Immature natural killer cell (primary cell): ENCODE results near the gene SLC66A2. TPM values are rescaled to one million over a fixed set of nuclear protein-coding genes. Genes with fewer than 3 reads are reported as not detected.

ENCODE experiments used
- DNase-seq, 3 donors: peaks; one replicate each; pipeline ENCODE4 v3.0.0; 2022; ENCODE audit warnings: mixed read lengths in 1 of 3
- H3K27ac Mint-ChIP-seq, 6 donors: one replicate each; pipeline ENCODE4 v1.8.0; 2020; ENCODE audit warnings: mixed read lengths in 6 of 6, mild to moderate bottlenecking in 5 of 6, inconsistent platforms in 4 of 6, moderate library complexity in 3 of 6
- H3K27me3 Mint-ChIP-seq, 3 donors: one replicate each; pipeline ENCODE4 v1.8.0; 2020 to 2021; ENCODE audit warnings: low read depth in 3 of 3, mild to moderate bottlenecking in 3 of 3, mixed read lengths in 3 of 3, moderate library complexity in 3 of 3, inconsistent platforms in 1 of 3
- H3K36me3 Mint-ChIP-seq, 3 donors: one replicate each; pipeline ENCODE4 v1.8.0; 2020; ENCODE audit warnings: mixed read lengths in 3 of 3, inconsistent platforms in 2 of 3, mild to moderate bottlenecking in 2 of 3
- H3K4me1 Mint-ChIP-seq, 2 donors: one replicate each; pipeline ENCODE4 v1.8.0; 2020; ENCODE audit warnings: inconsistent platforms in 2 of 2, mild to moderate bottlenecking in 2 of 2, mixed read lengths in 2 of 2, moderate library complexity in 1 of 2
- H3K4me3 Mint-ChIP-seq, 5 donors: one replicate each; pipeline ENCODE4 v1.8.0; 2020; ENCODE audit warnings: mild to moderate bottlenecking in 5 of 5, mixed read lengths in 5 of 5, inconsistent platforms in 3 of 5, moderate library complexity in 3 of 5
- H3K9me3 Mint-ChIP-seq, 6 donors: one replicate each; pipeline ENCODE4 v1.8.0; 2020; ENCODE audit warnings: mild to moderate bottlenecking in 6 of 6, mixed read lengths in 6 of 6, inconsistent platforms in 4 of 6, moderate library complexity in 3 of 6
- polyA plus RNA-seq, 3 donors: library from polyadenylated mRNA; unstranded; fragments of 300-500 nt; fragmentation: Illumina TruSeq; gene quantifications; one replicate each; pipeline ENCODE4 v1.2.3, GENCODE V29; 2021

The SLC66A2 gene
- polyA plus RNA-seq, 3 donors from 2014 or later: 9.0 to 16.5 (median 11.8) TPM

DNA sequence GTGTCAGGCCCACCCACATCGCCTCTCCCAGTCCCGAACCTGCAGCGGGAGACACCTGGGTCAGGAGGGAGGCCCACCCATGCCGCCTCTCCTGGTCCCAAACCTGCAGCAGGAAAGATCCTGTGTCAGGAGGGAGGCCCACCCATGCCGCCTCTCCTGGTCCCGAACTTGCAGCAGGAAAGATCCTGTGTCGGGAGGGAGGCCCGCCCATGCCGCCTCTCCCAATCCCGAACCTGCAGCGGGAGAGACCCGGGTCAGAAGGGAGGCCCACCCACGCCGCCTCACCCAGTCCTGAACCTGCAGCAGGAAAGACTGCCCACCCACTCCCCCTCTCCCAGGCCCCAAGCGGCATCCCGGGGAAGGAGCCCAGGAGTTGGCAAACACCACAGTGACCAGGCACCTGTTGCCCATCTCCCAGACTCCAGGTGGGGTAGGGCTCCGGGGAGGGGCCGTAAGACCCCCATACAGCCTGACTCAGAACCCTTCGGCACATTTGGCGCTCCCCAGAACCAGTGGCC, 7.8 kb downstream of the SLC66A2 start:
- Mint-ChIP-seq H3K4me3 (no peak overlapping the region), H3K27me3 (peaks cover 3 to 6% (median 3%) of the 10 kb centered on the region in 3 donors), H3K9me3 (no peaks in the 10 kb centered on the region), H3K27ac (no peak overlapping the region), H3K4me1 (peaks cover 20 to 27% of the 10 kb centered on the region in 2 donors), H3K36me3 (peaks cover 5 to 18% (median 15%) of the 10 kb centered on the region in 3 donors)
- no peak for DNase-seq

DNA sequence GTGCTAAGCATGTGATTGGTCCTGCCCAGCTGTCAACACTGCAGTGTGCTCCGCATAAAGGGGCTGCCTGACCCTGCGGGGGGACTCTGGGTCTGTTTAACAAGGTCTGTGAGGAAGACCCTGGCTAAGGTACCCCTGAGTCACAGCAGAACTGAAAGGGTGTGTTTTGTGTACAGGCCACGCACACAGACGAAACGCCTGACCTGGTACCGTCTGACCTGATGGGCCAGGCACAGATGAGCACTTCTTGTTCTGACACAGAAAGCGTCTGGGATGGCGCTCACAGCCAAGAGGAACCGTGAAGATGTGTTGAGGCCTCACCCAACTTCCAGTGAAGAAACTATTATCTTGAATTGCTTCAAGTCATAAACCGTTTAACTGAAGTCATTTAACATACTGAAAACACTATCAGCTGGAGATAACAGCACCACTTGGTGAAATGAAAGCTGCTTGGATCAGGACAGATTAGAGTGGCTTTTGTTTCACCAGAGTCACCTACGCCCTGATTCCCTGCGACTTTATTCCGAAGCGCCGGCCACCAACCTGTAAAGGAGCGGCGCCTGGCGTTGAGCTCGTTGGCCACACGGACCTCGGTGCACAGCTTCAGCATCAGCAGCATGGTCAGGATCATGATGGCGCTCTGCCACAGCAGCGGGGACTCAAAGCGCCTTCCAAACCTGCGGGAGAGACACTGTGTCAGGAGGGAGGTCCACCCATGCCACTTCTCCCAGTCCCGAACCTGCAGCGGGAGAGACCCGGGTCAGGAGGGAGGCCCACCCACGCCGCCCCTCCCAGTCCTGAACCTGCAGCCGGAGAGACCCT, 8.5 kb downstream of the SLC66A2 start:
- H3K27me3 Mint-ChIP-seq: peaks cover 3 to 9% (median 3%) of the 10 kb centered on the region in 3 donors
- peaks cover 5 to 22% (median 18%) of the 10 kb centered on the region in 3 donors for H3K36me3 Mint-ChIP-seq
- H3K9me3 Mint-ChIP-seq: no peaks in the 10 kb centered on the region
- no peak overlapping the region for H3K4me3 Mint-ChIP-seq
- peaks cover 16 to 25% of the 10 kb centered on the region in 2 donors for H3K4me1 Mint-ChIP-seq
- DNase-seq: no peak
- H3K27ac Mint-ChIP-seq: peak overlapping the region in 1 of 6 donors; percentile 40

- H3K27ac Mint-ChIP-seq: peak overlapping the region in 1 of 6 donors; percentile 9
Measured at GRCh38 chr18:79942211-79942610, 9.2 kb downstream of the SLC66A2 start.

DNA sequence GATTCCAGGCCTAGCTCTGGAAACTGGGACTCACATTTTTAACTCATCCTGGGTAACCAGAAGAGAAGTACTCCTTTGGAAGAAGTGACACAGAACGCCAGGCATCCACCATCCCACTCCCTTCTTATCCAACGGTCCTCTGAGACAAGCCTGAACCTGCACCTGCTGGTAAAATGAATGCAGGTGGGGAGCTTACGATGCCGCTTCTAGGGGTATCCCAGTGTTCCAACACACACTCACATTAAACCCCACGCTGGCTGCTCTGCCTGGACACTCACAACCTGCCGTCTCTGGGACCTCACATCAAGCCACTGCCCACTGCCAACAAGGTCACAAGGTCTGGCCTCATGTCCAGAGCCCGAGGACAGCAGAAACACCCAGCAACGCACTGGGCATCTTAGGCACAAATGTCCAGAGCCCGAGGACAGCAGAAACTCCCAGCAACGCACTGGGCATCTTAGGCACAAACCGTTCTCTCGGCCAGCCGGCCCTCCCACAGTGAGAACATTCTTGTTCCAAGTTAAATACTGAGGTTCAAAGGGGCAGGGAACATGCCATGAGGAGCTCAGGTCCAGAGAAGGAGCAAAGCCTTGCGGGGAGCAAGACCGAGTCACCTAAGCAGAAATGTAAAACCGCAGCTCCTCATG, 9.9 kb downstream of the SLC66A2 start:
- H3K4me1 Mint-ChIP-seq: peaks cover 16 to 24% of the 10 kb centered on the region in 2 donors
- H3K27ac Mint-ChIP-seq: no peak overlapping the region
- H3K9me3 Mint-ChIP-seq: no peaks in the 10 kb centered on the region
- peaks cover 14 to 35% (median 32%) of the 10 kb centered on the region in 3 donors for H3K36me3 Mint-ChIP-seq
- H3K4me3 Mint-ChIP-seq: no peak overlapping the region
- H3K27me3 Mint-ChIP-seq: peaks cover 3 to 7% (median 3%) of the 10 kb centered on the region in 3 donors
- DNase-seq: no peak

More at GRCh38 chr18:79942211-79942610, 9.2 kb downstream of the SLC66A2 start:
- Mint-ChIP-seq H3K4me1 (peaks cover 16 to 24% of the 10 kb centered on the region in 2 donors), H3K9me3 (no peaks in the 10 kb centered on the region), H3K27me3 (peaks cover 3 to 9% (median 3%) of the 10 kb centered on the region in 3 donors), H3K4me3 (no peak overlapping the region), H3K36me3 (peaks cover 13 to 30% (median 26%) of the 10 kb centered on the region in 3 donors)
- DNase-seq: no peak

DNA sequence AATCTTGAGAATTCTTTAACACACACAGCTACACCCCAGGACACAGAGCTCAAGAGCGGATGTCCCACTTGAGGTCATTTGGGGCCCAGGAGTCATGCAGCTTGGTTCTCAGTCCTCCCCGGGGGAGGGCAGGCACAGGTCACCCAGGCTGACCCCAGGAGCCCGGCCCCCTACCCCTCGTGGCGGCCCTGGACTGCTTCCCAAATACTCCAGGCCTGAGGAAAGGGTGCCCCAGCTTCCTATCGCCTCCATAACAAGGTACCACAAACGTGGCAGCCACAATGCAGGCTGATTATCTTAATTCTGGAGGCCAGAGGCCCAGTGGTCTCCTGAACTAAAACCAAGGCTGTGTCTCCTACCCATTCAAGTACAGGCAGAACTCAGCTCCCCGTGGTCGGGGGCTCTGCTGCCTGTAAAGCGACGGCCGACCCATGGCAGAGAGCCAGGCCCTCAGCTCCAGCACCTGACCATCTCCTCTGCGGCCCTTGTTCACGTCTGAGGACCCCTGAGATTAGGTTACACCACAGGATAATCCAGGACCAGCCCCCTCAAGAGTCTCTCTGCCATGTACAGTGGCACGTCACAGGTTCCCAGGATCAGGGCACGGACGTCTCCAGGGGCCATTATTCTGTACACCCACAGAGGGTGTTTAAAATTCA, 10.5 kb downstream of the SLC66A2 start:
- Mint-ChIP-seq H3K4me1 (peaks cover 15 to 20% of the 10 kb centered on the region in 2 donors), H3K36me3 (peaks cover 20 to 41% (median 37%) of the 10 kb centered on the region in 3 donors), H3K27ac (no peak overlapping the region), H3K27me3 (peaks cover 2 to 7% (median 3%) of the 10 kb centered on the region in 3 donors), H3K9me3 (no peaks in the 10 kb centered on the region), H3K4me3 (no peak overlapping the region)
- no peak for DNase-seq

GRCh38 chr18:79940126-79940813, 11.2 kb downstream of the SLC66A2 start:
- peaks cover 0 to 2% (median 0%) of the 10 kb centered on the region in 6 donors for H3K9me3 Mint-ChIP-seq
- H3K36me3 Mint-ChIP-seq: peaks cover 26 to 48% (median 40%) of the 10 kb centered on the region in 3 donors
- no peak for DNase-seq
- H3K4me3 Mint-ChIP-seq: no peak overlapping the region
- no peak overlapping the region for H3K27ac Mint-ChIP-seq
- H3K4me1 Mint-ChIP-seq: peaks cover 14 to 18% of the 10 kb centered on the region in 2 donors
- H3K27me3 Mint-ChIP-seq: peaks cover 2 to 10% (median 3%) of the 10 kb centered on the region in 3 donors

DNA sequence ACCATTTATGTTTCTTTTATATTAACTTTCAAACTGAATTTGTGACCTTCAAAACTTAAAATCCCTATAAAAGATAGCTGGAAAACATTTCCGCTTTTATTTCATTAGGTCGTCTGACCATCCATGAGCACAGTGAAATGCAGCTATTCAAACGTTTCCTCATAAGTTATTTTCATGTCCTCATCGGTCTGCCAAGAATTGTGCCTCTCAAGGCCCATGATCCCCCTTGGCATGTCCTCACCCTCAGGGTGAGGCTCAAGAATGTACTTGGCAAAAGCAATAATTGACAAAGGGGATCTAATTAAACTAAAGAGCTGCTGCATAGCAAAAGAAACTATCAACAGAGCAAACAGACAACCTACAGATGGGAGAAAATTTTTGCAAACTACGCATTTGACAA, 12.4 kb downstream of the SLC66A2 start:
- peaks cover 35 to 59% (median 45%) of the 10 kb centered on the region in 3 donors for H3K36me3 Mint-ChIP-seq
- no peak for DNase-seq
- no peak overlapping the region for H3K27ac Mint-ChIP-seq
- H3K4me3 Mint-ChIP-seq: no peak overlapping the region
- peaks cover 0 to 2% (median 0%) of the 10 kb centered on the region in 6 donors for H3K9me3 Mint-ChIP-seq
- peaks cover 0 to 10% (median 3%) of the 10 kb centered on the region in 3 donors for H3K27me3 Mint-ChIP-seq
- H3K4me1 Mint-ChIP-seq: peaks cover 6 to 18% of the 10 kb centered on the region in 2 donors

- peaks cover 0 to 13% (median 3%) of the 10 kb centered on the region in 3 donors for H3K27me3 Mint-ChIP-seq
- H3K9me3 Mint-ChIP-seq: peaks cover 0 to 9% (median 7%) of the 10 kb centered on the region in 6 donors
- H3K4me3 Mint-ChIP-seq: no peak overlapping the region
- H3K4me1 Mint-ChIP-seq: peaks cover 6 to 18% of the 10 kb centered on the region in 2 donors
- no peak overlapping the region for H3K27ac Mint-ChIP-seq
- no peak for DNase-seq
- H3K36me3 Mint-ChIP-seq: peaks cover 44 to 68% (median 54%) of the 10 kb centered on the region in 3 donors
Measured at GRCh38 chr18:79938196-79938595, 13.3 kb downstream of the SLC66A2 start.

DNA sequence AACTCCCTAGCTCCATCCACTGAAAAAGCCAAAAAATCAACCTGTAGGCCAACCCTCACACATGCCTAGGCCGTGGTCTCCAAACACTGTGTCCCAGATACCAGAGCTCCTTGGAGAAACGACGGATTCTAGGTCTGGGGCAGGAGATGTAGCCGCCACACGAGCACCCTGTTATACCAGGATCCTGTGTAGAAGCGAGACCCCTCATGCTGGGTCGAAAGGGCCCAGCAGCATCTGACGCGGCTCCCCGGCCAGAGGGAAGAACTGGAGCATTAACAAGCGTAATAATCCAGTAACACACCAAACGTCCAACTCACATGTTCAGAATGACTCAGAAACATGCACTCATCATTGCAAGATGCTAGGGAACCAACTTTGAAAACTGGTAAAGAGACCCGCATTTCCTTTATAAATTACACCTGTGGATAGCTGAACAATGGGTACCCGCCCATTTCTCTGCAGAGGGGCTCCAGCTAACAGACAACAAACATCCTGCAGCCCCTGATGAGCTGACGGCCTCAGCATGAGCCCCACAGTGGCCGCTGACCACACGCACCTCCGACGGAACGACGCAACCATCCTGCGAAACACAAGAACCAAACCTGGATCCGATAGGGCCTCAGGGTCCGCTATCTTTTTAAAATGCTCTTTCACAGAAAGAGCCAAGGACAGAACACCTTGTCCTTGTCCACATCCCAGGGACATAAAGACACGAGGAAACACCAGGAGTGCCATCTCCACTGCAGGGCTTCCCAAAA, 14.2 kb downstream of the SLC66A2 start:
- Mint-ChIP-seq H3K4me1 (peaks cover 6 to 18% of the 10 kb centered on the region in 2 donors), H3K9me3 (peaks cover 3 to 18% (median 16%) of the 10 kb centered on the region in 6 donors), H3K36me3 (peaks cover 51 to 77% (median 64%) of the 10 kb centered on the region in 3 donors), H3K27ac (no peak overlapping the region), H3K4me3 (no peak overlapping the region), H3K27me3 (peaks cover 1 to 14% (median 3%) of the 10 kb centered on the region in 3 donors)
- DNase-seq: no peak

DNA sequence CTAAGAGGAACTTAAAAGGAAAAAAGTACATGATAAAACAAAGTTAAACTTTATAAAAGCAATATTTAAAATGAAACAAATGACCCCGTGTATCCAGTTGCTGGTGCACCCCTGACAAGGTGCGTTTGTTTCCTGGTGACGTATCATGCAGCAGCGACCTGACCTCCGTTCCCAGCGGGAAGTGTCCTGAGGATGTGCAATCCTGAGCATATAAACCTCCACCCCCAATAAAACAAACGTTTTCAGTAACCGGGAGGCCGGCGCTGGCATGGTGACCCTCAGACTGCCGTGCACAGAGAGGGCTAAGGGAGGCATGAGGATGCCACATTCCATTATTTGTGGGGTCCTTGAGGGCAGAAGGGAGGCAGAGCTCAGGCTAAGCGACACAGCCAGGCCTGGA, 14.8 kb downstream of the SLC66A2 start:
- Mint-ChIP-seq H3K27me3 (peaks cover 3 to 14% (median 3%) of the 10 kb centered on the region in 3 donors), H3K36me3 (peaks cover 55 to 77% (median 67%) of the 10 kb centered on the region in 3 donors), H3K4me3 (no peak overlapping the region), H3K9me3 (peaks cover 6 to 22% (median 21%) of the 10 kb centered on the region in 6 donors), H3K4me1 (peaks cover 5 to 18% of the 10 kb centered on the region in 2 donors), H3K27ac (no peak overlapping the region)
- DNase-seq: no peak

DNA sequence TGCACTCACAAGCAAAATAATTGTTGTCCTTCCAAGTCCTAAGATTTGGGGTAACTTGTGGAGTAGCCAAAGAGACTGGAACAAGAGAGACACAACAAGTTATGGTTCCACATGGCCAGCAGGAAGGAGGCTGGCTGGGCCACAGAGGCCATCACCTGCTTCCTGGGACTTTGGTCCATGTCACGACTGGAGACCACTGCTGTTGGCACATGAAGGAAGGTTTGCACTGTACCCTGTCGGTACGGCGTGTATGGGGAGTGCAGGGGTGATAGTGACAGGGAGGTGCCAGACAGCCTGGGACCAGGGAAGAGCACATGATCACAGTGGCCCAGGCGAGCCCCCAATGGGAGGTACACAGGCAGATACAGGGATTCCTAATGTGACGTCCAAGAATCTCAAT, 15.5 kb downstream of the SLC66A2 start:
- Mint-ChIP-seq H3K27ac (no peak overlapping the region), H3K4me1 (peaks cover 5 to 18% of the 10 kb centered on the region in 2 donors), H3K27me3 (peaks cover 3 to 14% (median 6%) of the 10 kb centered on the region in 3 donors), H3K36me3 (peaks cover 61 to 83% (median 74%) of the 10 kb centered on the region in 3 donors), H3K4me3 (no peak overlapping the region), H3K9me3 (peaks cover 6 to 28% (median 27%) of the 10 kb centered on the region in 6 donors)
- no peak for DNase-seq

GRCh38 chr18:79935499-79935898, 16.0 kb downstream of the SLC66A2 start:
- Mint-ChIP-seq H3K27ac (no peak overlapping the region), H3K4me1 (peaks cover 5 to 18% of the 10 kb centered on the region in 2 donors), H3K36me3 (peaks cover 61 to 85% (median 75%) of the 10 kb centered on the region in 3 donors), H3K9me3 (peaks cover 6 to 33% (median 29%) of the 10 kb centered on the region in 6 donors), H3K4me3 (no peak overlapping the region), H3K27me3 (peaks cover 3 to 14% (median 6%) of the 10 kb centered on the region in 3 donors)
- DNase-seq: no peak
